Activated CD4-positive, alpha-beta T cell treated with anti-CD3 and anti-CD28 coated beads, Interleukin-2, amount 10 ng/mL, durations not matched to agents 7 days and 5 days (primary cell): ENCODE results near the gene TRIB2. TPM values are rescaled to one million over a fixed set of nuclear protein-coding genes. Genes with fewer than 3 reads are reported as not detected.

Experiments used
- CTCF ChIA-PET: fragments of 350-600 bp; sonication (Branson Sonifier 250); formaldehyde crosslinking; loops from one replicate; lab custom pipeline; 2021; ENCODE audit warnings: antibody characterized with exemption; lab: Charles Lee
- POLR2A ChIA-PET: fragments of 350-600 bp; sonication (Branson Sonifier 250); formaldehyde crosslinking; loops from one replicate; lab custom pipeline; 2021; ENCODE audit warnings: antibody characterized with exemption; lab: Charles Lee
- DNase-seq: peaks from one replicate; pipeline ENCODE4 v3.0.0-alpha.2; 2020
- H3K27ac Mint-ChIP-seq: one replicate; pipeline ENCODE4 v1.8.0; 2021; ENCODE audit warnings: mild to moderate bottlenecking, moderate library complexity, mixed read lengths
- H3K27me3 Mint-ChIP-seq: one replicate; pipeline ENCODE4 v1.8.0; 2021; ENCODE audit warnings: mixed read lengths
- H3K36me3 Mint-ChIP-seq: one replicate; pipeline ENCODE4 v1.8.0; 2021; ENCODE audit warnings: low read depth, mixed read lengths
- H3K4me1 Mint-ChIP-seq: one replicate; pipeline ENCODE4 v1.8.0; 2021; ENCODE audit warnings: mixed read lengths
- H3K4me3 Mint-ChIP-seq: one replicate; pipeline ENCODE4 v1.8.0; 2021; ENCODE audit warnings: mild to moderate bottlenecking, moderate library complexity, mixed read lengths
- H3K9me3 Mint-ChIP-seq: one replicate; pipeline ENCODE4 v1.8.0; 2021; ENCODE audit warnings: mixed read lengths
- total RNA-seq, 2 experiments: library from RNA; stranded (reverse); gene quantifications; one replicate each; pipeline ENCODE4 v1.2.3, GENCODE V29; 2021

TRIB2 gene
- total RNA-seq, 2 experiments from 2014 or later: 85.4 to 96.5 TPM

DNA sequence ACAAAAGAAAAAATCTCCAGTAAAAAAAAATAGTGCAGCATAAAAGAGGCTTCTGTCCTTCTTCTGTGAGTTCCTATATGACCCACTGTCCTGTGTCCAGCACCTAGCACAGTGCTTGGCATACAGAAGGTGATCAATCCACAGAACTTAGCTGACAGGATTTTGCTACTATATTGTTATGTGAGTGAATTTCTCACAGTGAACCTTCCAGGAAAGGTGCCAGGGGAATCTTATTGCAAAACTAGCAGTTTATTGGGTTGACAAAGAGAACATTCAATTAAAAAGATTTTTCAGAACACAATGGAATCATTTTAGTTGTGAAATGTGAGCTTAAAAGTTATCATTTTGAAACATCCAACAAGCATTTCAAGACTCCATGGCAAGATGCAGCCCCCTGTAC, 12.4 kb upstream of the TRIB2 start:
- peaks cover 9% of the 10 kb centered on the region for H3K9me3 Mint-ChIP-seq
- peaks cover 30% of the 10 kb centered on the region for H3K4me1 Mint-ChIP-seq
- no peak for DNase-seq
- CTCF ChIA-PET: interaction anchor here (1.4 kb wide), 1 partner anchor 11 kb away, joined by 4 read pairs; no protein-coding TSS in a partner anchor
- H3K27ac Mint-ChIP-seq: no peak overlapping the region
- H3K36me3 Mint-ChIP-seq: peaks cover 15% of the 10 kb centered on the region
- POLR2A ChIA-PET: no interaction called here
- H3K27me3 Mint-ChIP-seq: peaks cover 16% of the 10 kb centered on the region
- H3K4me3 Mint-ChIP-seq: no peak overlapping the region

DNA sequence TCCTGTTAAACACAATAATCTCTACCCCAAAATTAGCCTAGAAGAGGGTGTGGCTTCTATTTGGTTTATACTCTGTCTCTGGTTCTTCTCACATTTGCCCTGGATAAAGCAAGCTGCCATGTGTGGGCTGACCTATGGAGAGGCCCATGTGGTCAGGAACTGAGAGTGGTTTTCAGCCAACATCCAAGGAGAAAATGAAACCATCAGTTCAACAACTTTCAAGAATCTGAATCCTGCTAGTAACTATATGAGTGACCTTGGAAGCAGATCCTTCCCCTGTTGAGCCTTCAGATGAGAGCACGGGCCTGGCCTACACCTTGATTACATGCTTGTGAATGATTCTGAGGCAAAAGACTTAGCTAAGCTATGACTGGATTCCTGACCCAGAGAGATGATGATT, 11.5 kb upstream of the TRIB2 start:
- Mint-ChIP-seq H3K27ac (no peak overlapping the region), H3K27me3 (peaks cover 8% of the 10 kb centered on the region), H3K9me3 (peaks cover 9% of the 10 kb centered on the region), H3K4me3 (no peak overlapping the region), H3K4me1 (peaks cover 39% of the 10 kb centered on the region), H3K36me3 (peaks cover 17% of the 10 kb centered on the region)
- DNase-seq: no peak
- ChIA-PET POLR2A (no interaction called here), CTCF (interaction anchor here (0.5 to 1.4 kb wide), 2 partner anchors 10 to 274 kb away, joined by 4 read pairs; no protein-coding TSS in a partner anchor)

DNA sequence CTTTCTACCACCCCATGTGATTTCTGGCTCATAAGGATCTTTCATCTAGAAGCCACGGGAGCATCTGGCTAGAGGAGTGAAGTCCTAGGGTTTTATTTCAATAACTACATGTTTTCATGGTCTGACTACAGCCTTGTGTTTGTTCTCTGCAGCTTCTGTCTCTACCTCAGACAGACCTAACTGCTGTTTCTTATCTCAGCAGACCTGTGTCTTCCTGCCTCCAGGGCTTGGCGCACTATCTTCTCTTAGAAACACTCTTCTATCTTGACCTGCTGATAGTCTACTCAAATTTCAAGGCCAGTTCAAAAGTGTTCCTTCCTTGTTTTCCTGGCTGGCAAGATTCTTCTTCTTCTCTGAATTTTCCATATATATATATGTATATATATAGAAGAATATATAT, 11.0 kb upstream of the TRIB2 start:
- peaks cover 44% of the 10 kb centered on the region for H3K4me1 Mint-ChIP-seq
- CTCF ChIA-PET: interaction anchor here (0.5 kb wide), 1 partner anchor 275 kb away, joined by 4 read pairs; no protein-coding TSS in a partner anchor

DNA sequence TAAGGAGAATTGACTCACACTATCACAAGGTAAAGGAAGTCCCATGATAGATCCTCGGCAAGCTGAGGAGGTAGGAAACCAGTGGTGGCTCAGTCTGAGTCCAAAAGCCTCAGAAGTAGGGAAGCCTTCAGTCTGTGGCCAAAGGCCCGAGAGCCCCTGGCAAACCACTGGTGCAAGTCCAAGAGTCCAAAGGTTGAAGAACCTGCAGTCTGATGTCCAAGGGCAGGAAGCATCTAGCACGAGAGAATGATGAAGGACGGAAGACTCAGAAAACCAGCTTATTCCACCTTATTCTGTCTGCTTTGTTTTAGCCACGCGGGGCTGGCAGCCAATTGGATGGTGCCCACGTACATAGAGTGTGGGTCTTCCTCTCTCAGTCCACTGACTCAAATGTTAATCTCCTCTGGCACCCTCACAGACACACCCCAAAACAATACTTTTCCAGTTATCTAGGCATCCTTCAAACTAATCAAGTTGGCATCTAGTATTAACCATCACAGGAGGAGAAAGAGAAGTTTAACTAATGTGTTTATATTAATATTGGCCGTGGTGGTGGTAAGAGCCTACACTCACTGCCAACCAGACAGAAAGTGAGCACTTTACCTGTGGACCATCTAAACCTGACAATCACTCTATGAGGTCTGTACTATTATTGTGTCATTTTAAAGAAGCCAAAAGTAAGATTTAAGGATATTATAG, 8.1 kb upstream of the TRIB2 start:
- Mint-ChIP-seq H3K4me3 (no peak overlapping the region), H3K27me3 (no peaks in the 10 kb centered on the region), H3K27ac (peak overlapping the region; percentile 89), H3K9me3 (peaks cover 9% of the 10 kb centered on the region), H3K36me3 (peaks cover 20% of the 10 kb centered on the region), H3K4me1 (peaks cover 46% of the 10 kb centered on the region)
- DNase-seq: no peak
- ChIA-PET CTCF (interaction anchor here (1.3 kb wide), 1 partner anchor 36 kb away, joined by 3 read pairs; no protein-coding TSS in a partner anchor), POLR2A (no interaction called here)

More for the DNA sequence above, 11.0 kb upstream of the TRIB2 start:
- no peak overlapping the region for H3K27ac Mint-ChIP-seq
- peaks cover 17% of the 10 kb centered on the region for H3K36me3 Mint-ChIP-seq
- POLR2A ChIA-PET: no interaction called here
- H3K27me3 Mint-ChIP-seq: peaks cover 5% of the 10 kb centered on the region
- no peak for DNase-seq
- peaks cover 9% of the 10 kb centered on the region for H3K9me3 Mint-ChIP-seq
- H3K4me3 Mint-ChIP-seq: no peak overlapping the region

DNA sequence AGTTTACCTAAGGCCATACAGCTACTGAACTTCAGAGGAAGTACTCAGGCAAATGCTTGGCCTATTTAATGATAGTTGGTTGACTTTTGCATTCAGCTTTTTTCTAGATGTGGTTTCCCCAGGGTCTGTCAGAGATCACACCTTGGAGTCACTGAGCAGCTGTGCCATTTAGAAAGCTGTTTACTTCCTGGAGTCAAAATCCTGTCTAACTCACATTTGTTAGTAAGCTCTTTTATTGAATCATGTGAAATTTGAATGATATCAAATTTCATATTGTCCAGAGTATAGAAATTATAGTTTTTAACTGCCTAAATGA, 7.6 kb upstream of the TRIB2 start:
- DNase-seq: peak; percentile 60
- no peaks in the 10 kb centered on the region for H3K27me3 Mint-ChIP-seq
- peaks cover 9% of the 10 kb centered on the region for H3K9me3 Mint-ChIP-seq
- ChIA-PET POLR2A (no interaction called here), CTCF (interaction anchor here (0.6 to 1.3 kb wide), 2 partner anchors 35 to 181 kb away, joined by 3 to 4 read pairs; no protein-coding TSS in a partner anchor)
- peak overlapping the region; percentile 89 for H3K27ac Mint-ChIP-seq
- peaks cover 20% of the 10 kb centered on the region for H3K36me3 Mint-ChIP-seq
- peaks cover 48% of the 10 kb centered on the region for H3K4me1 Mint-ChIP-seq
- H3K4me3 Mint-ChIP-seq: no peak overlapping the region

DNA sequence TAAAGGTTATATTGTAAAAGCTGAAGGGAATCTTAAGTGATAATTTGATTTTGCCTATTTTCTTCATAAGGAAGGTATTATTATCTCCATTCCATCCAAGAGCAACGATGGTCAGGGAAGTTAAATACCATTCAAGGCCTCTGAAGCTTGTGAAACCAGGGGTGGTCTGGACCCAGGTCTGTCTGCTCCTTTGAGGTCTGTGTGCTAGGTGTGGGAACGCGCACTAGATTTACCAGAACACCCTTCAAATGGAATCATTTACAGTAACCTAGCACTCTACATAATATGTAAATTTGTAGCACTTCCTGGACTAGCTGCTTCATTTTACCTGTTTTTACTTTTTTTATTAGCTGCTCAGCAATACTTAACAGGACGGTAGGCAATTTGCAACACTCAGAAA, 6.4 kb upstream of the TRIB2 start:
- Mint-ChIP-seq H3K27me3 (no peaks in the 10 kb centered on the region), H3K4me3 (no peak overlapping the region), H3K4me1 (peaks cover 53% of the 10 kb centered on the region), H3K9me3 (peaks cover 6% of the 10 kb centered on the region), H3K27ac (peak overlapping the region; percentile 27), H3K36me3 (peaks cover 18% of the 10 kb centered on the region)
- POLR2A ChIA-PET: no interaction called here
- DNase-seq: no peak
- CTCF ChIA-PET: no interaction called here

DNA sequence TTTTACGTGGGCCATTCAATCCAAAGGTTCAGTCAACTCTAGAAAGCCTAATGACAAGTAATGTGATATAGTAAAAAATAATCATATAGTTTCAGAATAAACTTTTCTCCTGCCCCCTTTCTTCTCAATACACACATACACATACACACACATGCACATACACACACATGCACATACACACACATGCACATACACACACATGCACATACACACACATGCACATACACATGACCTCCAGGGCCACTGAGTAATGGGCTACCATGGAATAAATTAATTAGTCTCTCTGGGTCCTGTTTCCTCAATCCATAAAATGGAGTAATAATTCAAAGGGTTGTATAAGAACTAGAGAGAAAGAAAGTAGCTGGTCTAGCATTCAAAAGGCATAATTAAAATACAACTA, 5.4 kb upstream of the TRIB2 start:
- no peak overlapping the region for H3K27ac Mint-ChIP-seq
- no peaks in the 10 kb centered on the region for H3K27me3 Mint-ChIP-seq
- H3K4me1 Mint-ChIP-seq: peaks cover 58% of the 10 kb centered on the region
- H3K4me3 Mint-ChIP-seq: no peak overlapping the region
- H3K9me3 Mint-ChIP-seq: peaks cover 3% of the 10 kb centered on the region
- H3K36me3 Mint-ChIP-seq: peaks cover 12% of the 10 kb centered on the region
- CTCF ChIA-PET: interaction anchor here (1.1 kb wide), 1 partner anchor 9 kb away, joined by 3 read pairs; no protein-coding TSS in a partner anchor
- POLR2A ChIA-PET: no interaction called here
- no peak for DNase-seq

DNA sequence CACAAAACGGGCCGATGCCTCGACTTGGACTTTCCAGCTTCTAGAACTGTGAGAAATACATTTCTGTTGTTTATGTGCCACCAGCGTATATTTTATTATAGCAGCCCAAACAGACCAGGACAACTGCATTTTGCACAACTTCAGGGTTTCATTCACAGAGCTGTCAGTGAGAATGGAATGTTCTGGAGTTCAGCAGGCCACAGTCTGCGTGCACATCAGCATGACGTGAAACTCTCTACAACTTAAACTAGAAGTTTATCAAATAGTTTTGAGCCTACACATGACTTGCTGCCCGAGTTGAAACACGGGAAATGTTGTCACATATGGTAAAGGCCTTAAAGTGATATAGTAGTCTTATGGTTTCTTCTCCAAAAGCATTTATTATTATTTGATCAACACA, 3.9 kb upstream of the TRIB2 start:
- CTCF ChIA-PET: interaction anchor here (0.8 kb wide), 1 partner anchor 11 kb away, joined by 3 read pairs; no protein-coding TSS in a partner anchor
- H3K36me3 Mint-ChIP-seq: peaks cover 12% of the 10 kb centered on the region
- H3K27ac Mint-ChIP-seq: no peak overlapping the region
- no peak for DNase-seq
- H3K4me3 Mint-ChIP-seq: no peak overlapping the region
- no peaks in the 10 kb centered on the region for H3K27me3 Mint-ChIP-seq
- peaks cover 55% of the 10 kb centered on the region for H3K4me1 Mint-ChIP-seq
- no peaks in the 10 kb centered on the region for H3K9me3 Mint-ChIP-seq
- POLR2A ChIA-PET: no interaction called here

DNA sequence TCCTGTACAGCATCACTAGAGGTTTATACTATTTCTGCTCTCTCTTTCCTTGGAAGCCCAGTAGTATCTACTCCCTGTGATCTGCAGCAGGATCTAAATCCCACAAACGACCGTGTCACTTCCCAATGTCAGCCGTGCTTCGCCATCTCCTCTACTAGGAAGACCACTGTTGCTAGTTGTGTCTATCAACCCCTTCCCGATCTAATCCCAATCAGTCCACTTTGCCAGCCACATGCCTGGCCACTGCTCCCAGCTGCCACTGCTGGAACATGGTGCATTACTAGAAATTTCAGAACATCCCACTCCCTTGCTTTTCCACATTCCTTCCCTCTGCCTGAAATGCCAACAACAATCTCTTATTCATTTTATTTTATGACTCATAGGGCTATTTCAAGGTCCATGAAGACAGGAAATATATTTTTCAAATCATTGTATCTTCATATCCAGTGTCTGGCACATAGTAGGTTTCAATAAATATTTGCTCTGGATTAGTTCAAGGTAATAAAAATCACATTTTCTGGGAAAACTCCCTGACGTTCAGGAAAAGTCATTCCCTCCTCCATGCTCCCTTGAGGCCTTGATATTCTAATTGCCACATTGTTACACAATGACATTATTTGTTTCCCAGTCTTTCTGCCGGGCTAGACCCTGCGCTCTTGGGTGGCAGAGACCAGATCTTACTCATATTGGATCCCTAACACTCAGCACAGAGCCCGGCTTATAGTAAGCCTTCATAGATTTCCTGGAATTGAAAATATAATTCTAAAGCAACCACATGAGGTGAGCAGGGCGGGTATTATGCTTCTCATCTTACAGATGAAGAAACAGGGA, 2.1 kb upstream of the TRIB2 start:
- H3K27ac Mint-ChIP-seq: peak overlapping the region; percentile 93
- no peak for DNase-seq
- H3K27me3 Mint-ChIP-seq: peaks cover 11% of the 10 kb centered on the region
- ChIA-PET CTCF (interaction anchor here (0.8 to 3.2 kb wide), 6 partner anchors 10 to 300 kb away, joined by 3 to 15 read pairs (median 6); no protein-coding TSS in a partner anchor), POLR2A (no interaction called here)
- H3K36me3 Mint-ChIP-seq: peaks cover 24% of the 10 kb centered on the region
- H3K9me3 Mint-ChIP-seq: no peaks in the 10 kb centered on the region
- peak overlapping the region; percentile 84 for H3K4me3 Mint-ChIP-seq
- H3K4me1 Mint-ChIP-seq: peaks cover 45% of the 10 kb centered on the region

DNA sequence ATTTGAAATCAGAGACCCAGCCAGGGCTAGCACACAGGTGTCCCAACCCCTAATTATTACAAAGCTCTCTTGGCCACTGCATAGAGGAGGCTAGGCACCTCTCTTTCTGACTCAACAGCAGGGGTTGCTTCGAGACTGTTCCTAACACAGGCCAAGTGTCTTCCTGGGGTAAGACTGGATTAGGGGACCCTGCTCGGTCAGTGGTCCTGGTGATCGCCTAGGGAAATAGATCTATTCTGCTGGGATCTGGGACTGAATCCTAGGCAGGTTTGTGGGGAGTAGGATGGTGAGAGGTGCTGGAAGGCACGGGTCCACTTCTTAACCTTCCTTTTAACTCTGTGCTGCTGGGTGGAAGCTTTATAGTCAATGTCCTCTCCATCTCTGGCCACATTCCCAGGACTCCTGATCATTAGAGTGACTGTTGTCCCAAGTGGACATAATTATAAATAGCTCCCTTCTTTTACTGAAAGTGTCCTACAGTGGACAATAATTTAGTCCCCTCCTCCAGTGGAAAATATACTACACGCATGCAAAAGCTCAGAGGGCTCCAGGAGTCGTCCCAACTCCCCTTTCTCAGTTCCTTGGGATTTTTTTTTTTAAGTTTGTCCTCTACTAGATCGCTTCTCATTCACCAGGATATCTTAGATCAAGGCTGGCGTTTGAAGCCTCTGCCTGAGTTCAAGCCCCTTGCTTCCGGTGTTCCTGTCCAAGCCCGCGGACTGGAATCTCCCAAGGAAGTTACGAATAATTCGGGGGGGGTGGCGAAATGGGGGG, 1.3 kb upstream of the TRIB2 start:
- H3K4me3 Mint-ChIP-seq: peak overlapping the region; percentile 84
- no peak for DNase-seq
- ChIA-PET CTCF (interaction anchor here (0.6 to 3.2 kb wide), 21 partner anchors 8 to 887 kb away, joined by 3 to 15 read pairs (median 4); no protein-coding TSS in a partner anchor), POLR2A (interaction anchor here (0.7 kb wide), 1 partner anchor 273 kb away, joined by 3 read pairs; no protein-coding TSS in a partner anchor)
- peaks cover 12% of the 10 kb centered on the region for H3K27me3 Mint-ChIP-seq
- peaks cover 31% of the 10 kb centered on the region for H3K36me3 Mint-ChIP-seq
- H3K9me3 Mint-ChIP-seq: no peaks in the 10 kb centered on the region
- peaks cover 45% of the 10 kb centered on the region for H3K4me1 Mint-ChIP-seq
- H3K27ac Mint-ChIP-seq: peak overlapping the region; percentile 93

DNA sequence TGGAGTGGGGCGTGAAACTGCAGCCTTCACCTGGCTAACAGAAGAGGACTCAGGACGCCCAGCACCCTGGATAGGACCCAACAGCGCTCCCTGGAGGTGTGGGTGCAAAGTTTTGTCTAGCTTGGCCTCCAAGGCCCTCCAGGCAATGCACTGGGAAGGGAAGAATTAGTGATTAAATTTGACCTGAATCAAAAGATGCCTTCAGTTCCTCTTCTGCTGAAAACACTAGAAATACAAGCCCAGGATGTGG, 779 bp upstream of the TRIB2 start:
- Mint-ChIP-seq H3K4me3 (peak overlapping the region; percentile 84), H3K27ac (peak overlapping the region; percentile 93), H3K36me3 (peaks cover 35% of the 10 kb centered on the region), H3K4me1 (peaks cover 45% of the 10 kb centered on the region), H3K27me3 (peaks cover 12% of the 10 kb centered on the region), H3K9me3 (no peaks in the 10 kb centered on the region)
- POLR2A ChIA-PET: interaction anchor here (0.7 kb wide), 1 partner anchor 273 kb away, joined by 3 read pairs; no protein-coding TSS in a partner anchor
- CTCF ChIA-PET: interaction anchor here (0.6 to 3.2 kb wide), 24 partner anchors 9 to 888 kb away, joined by 3 to 15 read pairs (median 4); no protein-coding TSS in a partner anchor
- DNase-seq: peak; percentile 87
